ENCODE data around the gene SLC13A2. TPM values are rescaled to one million over a fixed set of nuclear protein-coding genes. Genes with fewer than 3 reads are reported as not detected.
"Not testable (repeated sequence)": the region's sequence is repeated elsewhere in the genome, so short reads cannot be mapped to it uniquely, and the experiment has no call there.

Gene SLC13A2
- total RNA-seq, 1 donor from 2014 or later = not detected

DNA sequence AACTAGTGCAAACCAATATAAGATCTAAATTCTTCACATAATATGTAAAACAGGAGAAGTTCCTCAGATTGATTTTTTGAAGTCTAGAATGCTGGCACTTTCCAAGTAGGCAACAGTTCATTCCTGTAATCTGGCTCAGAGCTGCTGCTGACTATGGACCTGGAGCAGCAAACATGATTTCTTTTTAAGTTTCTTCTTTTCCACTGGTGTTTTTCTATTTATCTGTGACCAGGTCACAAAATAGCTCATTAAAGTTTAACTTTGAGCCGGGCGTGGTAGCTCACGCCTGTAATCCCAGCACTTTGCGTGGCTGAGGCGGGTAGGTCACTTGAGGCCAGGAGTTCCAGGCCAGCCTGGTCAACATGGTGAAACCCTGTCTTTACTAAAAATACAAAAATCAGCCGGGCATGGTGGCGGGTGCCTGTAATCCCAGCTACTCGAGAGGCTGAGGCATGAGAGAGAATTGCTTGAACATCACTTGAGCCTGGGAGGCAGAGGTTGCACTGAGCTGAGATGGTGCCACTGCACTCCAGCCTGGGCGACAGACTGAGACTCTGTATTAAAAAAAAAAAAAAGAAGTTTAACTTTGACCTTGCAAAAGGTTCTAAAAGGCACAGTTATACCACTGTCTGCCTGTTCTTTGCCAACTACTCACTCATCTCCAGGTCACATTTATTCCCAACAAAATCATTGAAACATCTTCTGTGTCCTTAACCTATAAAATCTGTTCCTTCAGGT is 29.4 kb upstream of the SLC13A2 start:
- TF ChIP-seq, protein P1, sequence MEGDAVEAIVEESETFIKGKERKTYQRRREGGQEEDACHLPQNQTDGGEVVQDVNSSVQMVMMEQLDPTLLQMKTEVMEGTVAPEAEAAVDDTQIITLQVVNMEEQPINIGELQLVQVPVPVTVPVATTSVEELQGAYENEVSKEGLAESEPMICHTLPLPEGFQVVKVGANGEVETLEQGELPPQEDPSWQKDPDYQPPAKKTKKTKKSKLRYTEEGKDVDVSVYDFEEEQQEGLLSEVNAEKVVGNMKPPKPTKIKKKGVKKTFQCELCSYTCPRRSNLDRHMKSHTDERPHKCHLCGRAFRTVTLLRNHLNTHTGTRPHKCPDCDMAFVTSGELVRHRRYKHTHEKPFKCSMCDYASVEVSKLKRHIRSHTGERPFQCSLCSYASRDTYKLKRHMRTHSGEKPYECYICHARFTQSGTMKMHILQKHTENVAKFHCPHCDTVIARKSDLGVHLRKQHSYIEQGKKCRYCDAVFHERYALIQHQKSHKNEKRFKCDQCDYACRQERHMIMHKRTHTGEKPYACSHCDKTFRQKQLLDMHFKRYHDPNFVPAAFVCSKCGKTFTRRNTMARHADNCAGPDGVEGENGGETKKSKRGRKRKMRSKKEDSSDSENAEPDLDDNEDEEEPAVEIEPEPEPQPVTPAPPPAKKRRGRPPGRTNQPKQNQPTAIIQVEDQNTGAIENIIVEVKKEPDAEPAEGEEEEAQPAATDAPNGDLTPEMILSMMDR (conservative IDR thresholded peaks at IDR 0.05; ENCODE audit: low read depth, low read length) = no peak

DNA sequence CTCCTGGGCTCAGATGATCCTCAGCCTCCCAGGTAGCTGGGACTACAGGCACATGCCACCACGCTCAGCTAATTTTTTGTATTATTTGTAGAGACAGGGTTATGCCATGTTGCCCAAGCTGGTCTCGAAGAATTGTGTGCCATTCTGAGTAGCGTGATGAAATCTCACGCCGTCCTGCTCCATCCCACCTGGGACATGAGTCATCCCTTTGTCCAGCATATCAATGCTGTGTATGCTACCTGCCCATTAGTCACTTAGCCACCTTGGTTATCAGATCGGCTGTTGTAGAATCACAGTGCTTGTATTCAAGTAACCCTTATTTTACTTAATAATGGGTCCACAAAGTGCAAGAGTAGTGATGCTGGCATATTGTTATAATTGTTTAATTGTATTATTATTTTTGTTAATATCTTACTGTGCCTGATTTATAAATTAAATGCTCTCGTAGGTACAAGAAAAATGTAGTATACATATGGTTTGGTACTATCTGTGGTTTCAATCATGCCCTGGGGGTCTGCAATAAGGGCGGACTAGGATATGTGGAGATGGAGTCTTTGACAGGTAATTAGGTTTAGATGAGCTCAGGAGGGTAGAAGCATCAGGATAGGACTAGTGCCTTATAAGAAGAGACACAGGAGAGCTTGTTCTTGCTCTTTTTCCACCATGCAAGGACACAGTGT is 26.6 kb upstream of the SLC13A2 start:
- no peak for DNase-seq (ENCODE audit: low read depth)
- no peak overlapping the region for H3K4me3 ChIP-seq (ENCODE audit: low read depth, low read length)
- TF ChIP-seq, protein P1 (conservative IDR thresholded peaks at IDR 0.05; ENCODE audit: low read depth, low read length) = no peak

More for the DNA sequence above, 29.4 kb upstream of the SLC13A2 start:
- no peak overlapping the region for H3K4me3 ChIP-seq (ENCODE audit: low read depth, low read length)
- DNase-seq (ENCODE audit: low read depth) = no peak

DNA sequence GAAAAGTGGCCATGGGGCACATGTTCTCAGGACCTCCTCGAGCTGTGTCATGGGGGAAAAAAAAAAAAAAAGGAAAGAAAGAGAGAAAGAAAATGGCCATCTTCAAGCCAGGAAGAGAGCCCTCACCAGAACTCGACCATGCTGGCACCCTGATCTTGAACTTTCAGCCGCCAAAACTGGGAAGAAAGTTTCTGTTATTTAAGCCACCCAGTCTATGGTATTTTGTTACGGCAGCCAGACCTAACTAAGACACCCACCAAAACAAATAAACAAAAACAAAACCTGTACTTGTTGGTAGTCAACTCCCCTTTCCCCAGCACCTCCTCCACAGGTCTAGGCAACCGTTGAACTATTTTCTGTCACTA is 26.1 kb upstream of the SLC13A2 start:
- TF ChIP-seq, protein P1 (conservative IDR thresholded peaks at IDR 0.05; ENCODE audit: low read depth, low read length) = no peak
- no peak for DNase-seq (ENCODE audit: low read depth)
- H3K4me3 ChIP-seq (ENCODE audit: low read depth, low read length) = no peak overlapping the region

DNA sequence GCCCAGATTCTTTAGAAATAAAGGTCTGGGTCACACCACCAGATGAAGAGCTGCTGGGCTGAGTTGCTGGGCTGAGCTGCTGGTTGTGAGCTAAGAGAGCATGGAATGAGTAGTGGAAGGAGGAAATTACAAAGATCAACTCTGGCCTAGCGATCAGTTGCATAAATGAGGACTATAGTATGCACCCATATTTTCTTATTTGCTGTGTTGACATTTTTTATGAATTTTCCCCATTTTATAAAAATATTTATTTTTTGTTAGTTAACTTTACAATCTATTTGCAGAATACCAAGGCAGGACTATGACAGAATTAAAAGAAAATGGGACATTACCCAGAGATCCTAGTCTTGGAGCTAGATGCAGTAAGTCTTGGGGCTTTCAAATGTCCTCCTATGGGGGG is 23.6 kb upstream of the SLC13A2 start:
- DNase-seq (ENCODE audit: low read depth) = no peak
- no peak overlapping the region for H3K4me3 ChIP-seq (ENCODE audit: low read depth, low read length)
- TF ChIP-seq, protein P1 (conservative IDR thresholded peaks at IDR 0.05; ENCODE audit: low read depth, low read length) = no peak

DNA sequence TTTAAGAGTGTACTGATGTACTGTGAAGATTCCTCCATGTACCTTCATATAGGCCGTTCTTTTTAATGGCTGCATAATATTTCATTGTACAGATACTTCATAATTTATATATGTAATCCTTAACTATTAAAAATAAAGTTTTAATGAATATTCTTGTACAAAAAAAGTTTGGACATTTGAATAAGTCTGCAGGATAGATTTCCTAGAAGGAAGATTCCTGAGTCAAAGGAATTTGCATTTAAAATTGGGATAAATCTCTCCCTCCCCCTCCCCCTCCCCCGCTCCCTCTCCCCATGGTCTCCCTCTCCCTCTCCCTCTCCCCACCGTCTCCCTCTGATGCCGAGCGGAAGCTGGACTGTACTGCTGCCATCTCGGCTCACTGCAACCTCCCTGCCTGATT is 15.6 kb upstream of the SLC13A2 start:
- no peak overlapping the region for H3K4me3 ChIP-seq (ENCODE audit: low read depth, low read length)
- TF ChIP-seq, protein P1 (conservative IDR thresholded peaks at IDR 0.05; ENCODE audit: low read depth, low read length) = no peak
- DNase-seq (ENCODE audit: low read depth) = no peak

DNA sequence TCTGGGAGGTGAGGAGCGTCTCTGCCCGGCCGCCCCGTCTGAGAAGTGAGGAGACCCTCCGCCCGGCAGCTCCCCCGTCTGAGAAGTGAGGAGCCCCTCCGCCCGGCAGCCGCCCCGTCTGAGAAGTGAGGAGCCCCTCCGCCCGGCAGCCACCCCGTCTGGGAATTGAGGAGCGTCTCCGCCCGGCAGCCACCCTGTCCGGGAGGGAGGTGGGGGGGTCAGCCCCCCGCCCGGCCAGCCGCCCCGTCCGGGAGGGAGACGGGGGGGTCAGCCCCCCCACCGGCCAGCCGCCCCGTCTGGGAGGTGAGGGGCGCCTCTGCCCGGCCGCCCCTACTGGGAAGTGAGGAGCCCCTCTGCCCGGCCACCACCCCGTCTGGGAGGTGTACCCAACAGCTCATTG is 14.6 kb upstream of the SLC13A2 start:
- DNase-seq (ENCODE audit: low read depth) = not testable (repeated sequence)

DNA sequence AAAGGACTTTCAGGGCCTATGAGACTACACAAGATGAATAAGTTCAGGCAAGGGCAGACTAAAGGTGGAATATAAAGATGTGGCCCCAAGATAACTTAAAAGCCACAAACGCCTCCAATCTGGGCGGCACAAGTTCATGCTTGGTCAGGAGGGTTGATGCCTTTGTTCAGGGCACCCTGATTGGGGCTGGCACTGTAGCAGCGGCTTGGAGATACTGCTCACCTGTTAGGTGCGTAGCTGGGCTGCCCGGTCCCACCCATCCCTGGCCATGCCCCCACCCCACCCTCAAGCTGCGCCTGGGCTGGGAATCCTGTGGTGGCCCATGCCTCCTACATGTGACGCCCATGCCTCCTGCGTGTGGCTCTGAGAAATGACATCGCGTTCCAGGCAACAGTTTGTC is 12.5 kb upstream of the SLC13A2 start:
- TF ChIP-seq, protein P1 (conservative IDR thresholded peaks at IDR 0.05; ENCODE audit: low read depth, low read length) = no peak

More for the DNA sequence above, 14.6 kb upstream of the SLC13A2 start:
- H3K4me3 ChIP-seq (ENCODE audit: low read depth, low read length) = not testable (repeated sequence)

More for the DNA sequence above, 12.5 kb upstream of the SLC13A2 start:
- no peak overlapping the region for H3K4me3 ChIP-seq (ENCODE audit: low read depth, low read length)
- no peak for DNase-seq (ENCODE audit: low read depth)

All from epithelial cell of proximal tubule (primary cell).